GM18861 (cell line): Measurements from ENCODE around the gene PEMT.

Experiments
- ATAC-seq: cut with Tn5 transposase; IDR thresholded peaks from one replicate; pipeline ENCODE4 v1.9.1; 2021; ENCODE audit not compliant: unreplicated experiment

The PEMT gene

DNA sequence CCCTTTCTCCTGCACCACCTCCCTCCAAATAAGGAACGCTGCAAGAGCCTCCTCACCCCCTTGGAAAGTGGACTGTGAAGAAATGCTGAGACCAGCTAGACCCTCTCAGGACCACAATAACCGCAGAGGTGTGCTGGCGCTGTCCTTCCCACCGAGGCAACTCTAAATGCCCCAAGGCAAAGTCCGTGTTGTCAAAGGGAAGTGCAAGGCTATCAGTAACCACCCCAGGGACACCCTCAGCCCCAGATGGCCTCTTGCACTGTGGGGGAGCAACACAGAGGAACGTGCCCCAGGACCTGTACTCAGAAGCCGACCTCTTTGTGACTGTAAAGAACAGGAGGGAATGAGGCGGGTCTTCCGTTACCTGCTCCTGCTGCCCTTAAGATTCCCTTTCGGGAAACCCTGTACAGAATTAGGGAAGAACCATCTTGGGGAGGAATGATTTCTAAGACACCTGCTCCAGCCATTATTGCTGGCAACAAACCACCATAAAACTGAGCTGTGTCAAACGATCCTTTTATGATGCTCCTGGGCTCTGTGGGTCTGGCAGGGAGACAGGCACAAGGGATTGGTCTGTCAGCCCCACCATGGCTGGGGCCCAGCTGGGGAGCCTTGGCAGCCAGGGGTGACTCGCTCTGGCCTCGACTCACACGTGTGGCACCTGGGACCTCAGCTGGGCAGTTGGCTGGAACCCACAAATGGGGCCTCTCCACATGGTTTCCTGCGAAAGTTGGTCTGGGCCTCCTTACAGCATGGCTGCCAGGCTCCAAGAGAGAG, 129.3 kb downstream of the PEMT start:
- no peak for ATAC-seq

DNA sequence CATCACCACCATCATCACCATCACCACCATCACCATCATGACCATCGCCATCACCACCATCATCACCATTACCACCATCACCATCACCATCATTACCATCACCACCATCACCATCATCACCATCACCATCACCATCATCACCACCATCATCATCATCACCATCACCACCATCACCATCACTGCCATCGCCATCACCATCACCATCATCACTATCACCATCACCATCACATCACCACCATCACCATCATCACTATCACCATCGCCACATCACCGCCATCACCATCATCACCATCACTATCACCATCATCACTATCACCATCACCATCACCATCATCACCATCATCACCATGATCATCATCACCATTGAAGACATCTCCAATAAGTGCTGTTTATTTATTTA, 131.5 kb downstream of the PEMT start:
- no peak for ATAC-seq

DNA sequence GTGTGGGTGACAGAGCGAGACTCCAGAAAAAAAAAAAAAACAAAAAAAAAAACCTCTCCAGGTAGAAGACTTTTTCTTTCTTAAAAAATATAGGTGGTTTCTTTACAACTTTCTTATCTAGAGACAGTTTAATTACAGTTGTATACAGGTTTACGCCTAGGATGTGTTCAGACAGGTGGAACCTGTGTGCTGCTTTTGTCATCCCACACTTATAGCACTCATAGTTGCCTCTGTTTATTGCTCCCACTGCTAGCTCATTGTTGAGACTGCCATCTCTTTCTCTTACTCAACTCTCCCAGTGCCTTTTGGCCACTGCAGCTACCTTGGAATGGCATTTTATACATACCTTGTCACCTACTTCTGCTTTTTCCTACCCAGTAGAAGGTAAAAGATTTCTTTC, 133.8 kb downstream of the PEMT start:
- no peak for ATAC-seq

DNA sequence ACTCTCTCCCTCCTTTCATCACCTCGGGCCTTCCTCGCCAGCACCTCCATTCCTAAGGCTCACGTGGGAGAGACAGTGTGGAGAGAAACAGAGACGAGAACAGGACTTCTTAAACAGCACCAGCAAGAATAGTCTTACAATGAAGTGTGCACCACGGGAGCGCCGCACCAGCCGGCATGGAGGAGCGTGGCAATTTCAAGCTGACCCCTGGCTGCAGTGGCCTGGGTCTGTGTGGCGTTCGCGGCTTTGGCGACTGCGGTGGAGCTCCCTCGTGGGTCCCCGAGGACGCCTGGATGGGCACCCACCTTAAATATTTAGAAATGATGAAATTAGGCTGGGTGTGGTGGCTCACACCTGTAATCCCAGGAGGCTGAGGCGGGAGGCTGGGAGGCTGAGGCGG, 135.3 kb downstream of the PEMT start:
- no peak for ATAC-seq
